ENCODE measurements around the gene KCNK1. TPM values are rescaled to one million over a fixed set of nuclear protein-coding genes. Genes with fewer than 3 reads are reported as not detected.

KCNK1 gene
- total RNA-seq, 1 experiment from 2014 or later: 60.6 TPM

GRCh38 chr1:233629305-233629935 lies 15.5 kb downstream of the KCNK1 start:
- POLR2A ChIA-PET (ENCODE audit: unreplicated experiment): interaction anchor here (0.6 kb wide), 1 partner anchor 113 kb away, joined by 4 read pairs; no protein-coding TSS in a partner anchor
- CTCF ChIA-PET: interaction anchor here (0.5 kb wide), 1 partner anchor 280 kb away, joined by 3 read pairs; no protein-coding TSS in a partner anchor
- TF ChIP-seq CTCF (conservative IDR thresholded peaks at IDR 0.05) (no peak), EZH2 (IDR thresholded peaks at IDR 0.05; ENCODE audit: low read depth) (no peak)

GRCh38 chr1:233631810-233632405 lies 18.0 kb downstream of the KCNK1 start:
- Histone ChIP-seq H2AFZ (no peak overlapping the region), H3K27me3 (ENCODE audit: insufficient read depth, low read depth) (no peaks in the 10 kb centered on the region), H3F3A (ENCODE audit: insufficient read depth, low read depth) (peaks cover 18% of the 10 kb centered on the region), H4K20me1 (ENCODE audit: insufficient read depth) (no peaks in the 10 kb centered on the region; the same call in 1 of the 2 replicates), H3K4me1 (replicated peaks; ENCODE audit: insufficient read depth) (peaks cover 34% of the 10 kb centered on the region), H3K4me2 (no peak overlapping the region), H3K9me3 (ENCODE audit: insufficient read depth, low read depth) (no peaks in the 10 kb centered on the region), H3K9me2 (ENCODE audit: insufficient read depth) (no peaks in the 10 kb centered on the region), H3K36me3 (ENCODE audit: low read depth) (peaks cover 30% of the 10 kb centered on the region), H3K79me2 (ENCODE audit: low read depth) (peaks cover 83% of the 10 kb centered on the region), H3K4me3 (no peak overlapping the region), H3K27ac (no peak overlapping the region)
- intact Hi-C loops (cut with micrococcal nuclease; ENCODE audit: unreplicated experiment): no loop called here
- TF ChIP-seq EZH2 (IDR thresholded peaks at IDR 0.05; ENCODE audit: low read depth) (no peak), CTCF (conservative IDR thresholded peaks at IDR 0.05) (no peak)
- ChIA-PET POLR2A (ENCODE audit: unreplicated experiment) (no interaction called here), CTCF (no interaction called here)
- no TSS peak for BruUV-seq (replicated peaks)
- DNase-seq: peak in 1 of 2 experiments; percentile 22

More at GRCh38 chr1:233629305-233629935, 15.5 kb downstream of the KCNK1 start:
- Histone ChIP-seq H3K27ac (no peak overlapping the region), H3K9me2 (ENCODE audit: insufficient read depth) (no peaks in the 10 kb centered on the region), H3K4me1 (replicated peaks; ENCODE audit: insufficient read depth) (peaks cover 11% of the 10 kb centered on the region), H3K4me3 (no peak overlapping the region), H3K79me2 (ENCODE audit: low read depth) (peaks cover 93% of the 10 kb centered on the region), H3K36me3 (ENCODE audit: low read depth) (peaks cover 30% of the 10 kb centered on the region), H3K9me3 (ENCODE audit: insufficient read depth, low read depth) (no peaks in the 10 kb centered on the region), H3F3A (ENCODE audit: insufficient read depth, low read depth) (peaks cover 6% of the 10 kb centered on the region; the same call in 1 of the 2 replicates), H3K27me3 (ENCODE audit: insufficient read depth, low read depth) (no peaks in the 10 kb centered on the region), H4K20me1 (ENCODE audit: insufficient read depth) (no peaks in the 10 kb centered on the region; the same call in 1 of the 2 replicates), H3K4me2 (no peak overlapping the region), H2AFZ (no peak overlapping the region)
- intact Hi-C loops (cut with micrococcal nuclease; ENCODE audit: unreplicated experiment): no loop called here
- peak in 1 of 2 experiments; percentile 31 for DNase-seq
- no TSS peak for BruUV-seq (replicated peaks)

GRCh38 chr1:233632436-233632835 lies 18.5 kb downstream of the KCNK1 start:
- intact Hi-C loops (cut with micrococcal nuclease; ENCODE audit: unreplicated experiment): no loop called here
- BruUV-seq (replicated peaks): no TSS peak
- Histone ChIP-seq H3K4me3 (no peak overlapping the region), H3K9me2 (ENCODE audit: insufficient read depth) (no peaks in the 10 kb centered on the region), H3K27me3 (ENCODE audit: insufficient read depth, low read depth) (no peaks in the 10 kb centered on the region), H3K4me2 (no peak overlapping the region), H3K79me2 (ENCODE audit: low read depth) (peaks cover 84% of the 10 kb centered on the region), H2AFZ (no peak overlapping the region), H4K20me1 (ENCODE audit: insufficient read depth) (no peaks in the 10 kb centered on the region; the same call in 1 of the 2 replicates), H3K4me1 (replicated peaks; ENCODE audit: insufficient read depth) (peaks cover 34% of the 10 kb centered on the region), H3F3A (ENCODE audit: insufficient read depth, low read depth) (peaks cover 18% of the 10 kb centered on the region), H3K27ac (no peak overlapping the region), H3K36me3 (ENCODE audit: low read depth) (peaks cover 30% of the 10 kb centered on the region), H3K9me3 (ENCODE audit: insufficient read depth, low read depth) (no peaks in the 10 kb centered on the region)
- no peak for TF ChIP-seq EZH2 (IDR thresholded peaks at IDR 0.05; ENCODE audit: low read depth)
- TF ChIP-seq CTCF (conservative IDR thresholded peaks at IDR 0.05): no peak
- ChIA-PET CTCF (no interaction called here), POLR2A (ENCODE audit: unreplicated experiment) (no interaction called here)
- no peak for DNase-seq
